ENCODE data around the gene TOMM20. TPM values are rescaled to one million over a fixed set of nuclear protein-coding genes. Genes with fewer than 3 reads are reported as not detected.

Gene TOMM20
- total and polyA plus RNA-seq, 9 of the 15 experiments (the other 6 are each of a cell fraction or from before 2014, with no cell fraction given): 70.6 to 334 (median 159) TPM

DNA sequence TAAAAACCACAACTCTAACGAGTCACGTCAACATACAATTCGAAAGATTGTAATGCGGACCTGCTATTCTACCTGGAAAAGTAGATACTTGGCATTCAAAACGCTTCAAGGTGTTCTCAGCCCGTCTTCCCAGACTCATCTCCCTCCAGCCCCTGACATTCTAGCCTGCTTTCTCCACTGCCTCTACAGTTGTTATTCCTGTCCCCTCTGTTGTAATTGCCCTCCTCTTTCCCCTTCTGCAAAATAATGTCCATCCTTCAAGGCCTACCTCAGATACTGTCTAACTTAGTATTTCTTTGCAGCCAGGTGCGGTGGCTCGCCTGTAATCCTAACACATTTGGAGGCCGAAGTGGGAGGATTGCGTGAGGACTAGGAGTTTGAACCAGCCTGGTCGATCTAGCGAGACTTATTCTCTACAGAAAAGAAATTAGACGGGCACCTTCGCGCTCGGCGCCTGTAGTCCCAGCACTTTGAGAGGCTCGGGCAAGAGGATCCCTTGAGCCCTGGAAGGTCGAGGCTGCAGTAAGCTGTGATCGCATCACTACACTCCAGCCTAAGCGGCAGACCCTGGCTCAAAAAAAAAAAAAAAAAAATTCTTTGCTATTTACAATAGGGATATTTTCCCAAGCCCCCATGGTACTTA, 33.2 kb upstream of the TOMM20 start:
- Histone ChIP-seq H4K20me1 (replicated peaks; ENCODE audit: control insufficient read depth, insufficient read depth, low read length) (no peaks in the 10 kb centered on the region), H3K9me3 (replicated peaks; ENCODE audit: control insufficient read depth, insufficient read depth, low read depth, low read length) (no peaks in the 10 kb centered on the region), H2AFZ (ENCODE audit: low read depth, low read length) (peak overlapping the region; percentile 98), H3K4me2 (ENCODE audit: insufficient read depth, low read length) (peak overlapping the region; percentile 98), H3K36me3 (ENCODE audit: control insufficient read depth, insufficient read depth, low read length) (peaks cover 33% of the 10 kb centered on the region), H3K27ac (ENCODE audit: extremely low read depth, low read depth, low read length) (peak overlapping the region; percentile 92), H3K4me1 (replicated peaks in 1 of 2; ENCODE audit: control insufficient read depth in 2 of 2, insufficient read depth in 2 of 2, low read length in 2 of 2) (peaks cover 7 to 9% of the 10 kb centered on the region in 2 experiments; a peak in 3 of 5 replicates), H3K4me3 (peak overlapping the region; percentile 78), H3K79me2 (ENCODE audit: control insufficient read depth, insufficient read depth, low read length) (peaks cover 49% of the 10 kb centered on the region), H3K9me1 (ENCODE audit: control insufficient read depth, insufficient read depth, low read length) (no peaks in the 10 kb centered on the region), H3K9ac (ENCODE audit: insufficient read depth in 1 of 2, low read depth in 2 of 2, low read length in 2 of 2) (peak overlapping the region; percentile 83 to 95), H3K27me3 (ENCODE audit: control insufficient read depth in 2 of 2, insufficient read depth in 2 of 2, low read length in 2 of 2) (no peaks in the 10 kb centered on the region; a peak in 1 of 5 replicates)
- in situ Hi-C loops (cut with MboI): no loop called here
- POLR2A ChIA-PET: interaction anchor here (0.6 to 1.9 kb wide), 11 partner anchors 10 to 1830 kb away, joined by 3 to 21 read pairs (median 4); partner anchors contain the start of gene TOMM20
- CTCF ChIA-PET (ENCODE audit: low intra/inter-chr PET ratio): interaction anchor here (1.2 kb wide), 1 partner anchor 256 kb away, joined by 4 read pairs; no protein-coding TSS in a partner anchor
- FAIRE-seq (no peak), ATAC-seq (peak; percentile 20), DNase-seq (ENCODE audit: extremely low read depth in 1 of 4, low spot score in 3 of 4) (peak in 2 of 4 experiments; percentile 21 to 32)
- TSS peak; percentile 95 for BruUV-seq (replicated peaks)
- 43% methylated on average over 21 of the region's 21 CpGs for WGBS (ENCODE audit: insufficient coverage, low coverage, missing lambda C conversion rate)
- intact Hi-C loops (cut with micrococcal nuclease): loop anchor here (1.0 to 2.0 kb wide), 3 partner anchors 33 to 166 kb away; partner anchors contain the start of genes ARID4B, GGPS1 and TOMM20
- TF ChIP-seq FOXA1 (IDR thresholded peaks at IDR 0.05; ENCODE audit: borderline replicate concordance): no peak
- 0 out of 2 replicates have a peak, but pooled peaks have one; percentile 10 for TF ChIP-seq IRF1 (CRISPR knock-in tag; IDR thresholded peaks at IDR 0.05; ENCODE audit: borderline replicate concordance)
- TF ChIP-seq ZNF175 (CRISPR knock-in tag; IDR thresholded peaks at IDR 0.05; ENCODE audit: low read depth): no peak
- TF ChIP-seq CREM (IDR thresholded peaks at IDR 0.05; ENCODE audit: low read depth): no peak
- TF ChIP-seq ZBTB33 (CRISPR knock-in tag; IDR thresholded peaks at IDR 0.05): peak; percentile 92
- TF ChIP-seq NR2C2 (CRISPR knock-in tag; IDR thresholded peaks at IDR 0.05): no peak
- 0 out of 2 replicates have a peak, but pooled peaks have one; percentile 10 for TF ChIP-seq NR2C2 (tag; IDR thresholded peaks at IDR 0.05)
- TF ChIP-seq, protein P1, sequence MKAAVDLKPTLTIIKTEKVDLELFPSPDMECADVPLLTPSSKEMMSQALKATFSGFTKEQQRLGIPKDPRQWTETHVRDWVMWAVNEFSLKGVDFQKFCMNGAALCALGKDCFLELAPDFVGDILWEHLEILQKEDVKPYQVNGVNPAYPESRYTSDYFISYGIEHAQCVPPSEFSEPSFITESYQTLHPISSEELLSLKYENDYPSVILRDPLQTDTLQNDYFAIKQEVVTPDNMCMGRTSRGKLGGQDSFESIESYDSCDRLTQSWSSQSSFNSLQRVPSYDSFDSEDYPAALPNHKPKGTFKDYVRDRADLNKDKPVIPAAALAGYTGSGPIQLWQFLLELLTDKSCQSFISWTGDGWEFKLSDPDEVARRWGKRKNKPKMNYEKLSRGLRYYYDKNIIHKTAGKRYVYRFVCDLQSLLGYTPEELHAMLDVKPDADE (conservative IDR thresholded peaks at IDR 0.05; ENCODE audit: control insufficient read depth, low read depth, low read length): no peak
- TF ChIP-seq, protein P2, sequence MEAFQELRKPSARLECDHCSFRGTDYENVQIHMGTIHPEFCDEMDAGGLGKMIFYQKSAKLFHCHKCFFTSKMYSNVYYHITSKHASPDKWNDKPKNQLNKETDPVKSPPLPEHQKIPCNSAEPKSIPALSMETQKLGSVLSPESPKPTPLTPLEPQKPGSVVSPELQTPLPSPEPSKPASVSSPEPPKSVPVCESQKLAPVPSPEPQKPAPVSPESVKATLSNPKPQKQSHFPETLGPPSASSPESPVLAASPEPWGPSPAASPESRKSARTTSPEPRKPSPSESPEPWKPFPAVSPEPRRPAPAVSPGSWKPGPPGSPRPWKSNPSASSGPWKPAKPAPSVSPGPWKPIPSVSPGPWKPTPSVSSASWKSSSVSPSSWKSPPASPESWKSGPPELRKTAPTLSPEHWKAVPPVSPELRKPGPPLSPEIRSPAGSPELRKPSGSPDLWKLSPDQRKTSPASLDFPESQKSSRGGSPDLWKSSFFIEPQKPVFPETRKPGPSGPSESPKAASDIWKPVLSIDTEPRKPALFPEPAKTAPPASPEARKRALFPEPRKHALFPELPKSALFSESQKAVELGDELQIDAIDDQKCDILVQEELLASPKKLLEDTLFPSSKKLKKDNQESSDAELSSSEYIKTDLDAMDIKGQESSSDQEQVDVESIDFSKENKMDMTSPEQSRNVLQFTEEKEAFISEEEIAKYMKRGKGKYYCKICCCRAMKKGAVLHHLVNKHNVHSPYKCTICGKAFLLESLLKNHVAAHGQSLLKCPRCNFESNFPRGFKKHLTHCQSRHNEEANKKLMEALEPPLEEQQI (IDR thresholded peaks at IDR 0.05): 0 out of 2 replicates have a peak, but pooled peaks have one; percentile 6
- no peak for TF ChIP-seq MCM7 (IDR thresholded peaks at IDR 0.05)
- TF ChIP-seq ZEB2 (IDR thresholded peaks at IDR 0.05): peak; percentile 69
- no peak for TF ChIP-seq NCOA1 (IDR thresholded peaks at IDR 0.05; ENCODE audit: low read depth)
- TF ChIP-seq SREBF1 (IDR thresholded peaks at IDR 0.05; ENCODE audit: borderline replicate concordance, low read depth, low read length): no peak
- no peak for TF ChIP-seq YY1 (IDR thresholded peaks at IDR 0.05; ENCODE audit: borderline replicate concordance in 1 of 3, control insufficient read depth in 1 of 3, extremely low read depth in 1 of 3, insufficient read depth in 3 of 3, insufficient read length in 1 of 3, insufficient replicate concordance in 2 of 3, low read depth in 1 of 3, low read length in 2 of 3)
